Epithelial cell of proximal tubule (primary cell): Measurements from ENCODE around the gene PPP1R37. TPM values are rescaled to one million over a fixed set of nuclear protein-coding genes. Genes with fewer than 3 reads are reported as not detected.
A peak's percentile ranks its signal among the peaks of the same experiment; 100 is the strongest.

Source experiments
- DNase-seq: peaks from one replicate; pipeline ENCODE4 v3.0.0-alpha.2; 2011; ENCODE audit warnings: low read depth
- H3K4me3 ChIP-seq: 2 replicates; pipeline ENCODE4 v1.5.1; 2011; ENCODE audit warnings: low read depth, mild to moderate bottlenecking, low read length
- total RNA-seq: library from RNA; depleted of rRNA; stranded (reverse); fragments of >200 nt; gene quantifications from 2 replicates; pipeline ENCODE4 v1.2.3, GENCODE V29; 2015
- TF ChIP-seq, protein P1 (sequence below): conservative IDR thresholded peaks from 2 replicates; pipeline ENCODE4 v1.5.1; 2012; ENCODE audit warnings: low read depth, mild to moderate bottlenecking, low read length

Gene PPP1R37
- total RNA-seq, 1 donor from 2014 or later: 64.0 TPM

DNA sequence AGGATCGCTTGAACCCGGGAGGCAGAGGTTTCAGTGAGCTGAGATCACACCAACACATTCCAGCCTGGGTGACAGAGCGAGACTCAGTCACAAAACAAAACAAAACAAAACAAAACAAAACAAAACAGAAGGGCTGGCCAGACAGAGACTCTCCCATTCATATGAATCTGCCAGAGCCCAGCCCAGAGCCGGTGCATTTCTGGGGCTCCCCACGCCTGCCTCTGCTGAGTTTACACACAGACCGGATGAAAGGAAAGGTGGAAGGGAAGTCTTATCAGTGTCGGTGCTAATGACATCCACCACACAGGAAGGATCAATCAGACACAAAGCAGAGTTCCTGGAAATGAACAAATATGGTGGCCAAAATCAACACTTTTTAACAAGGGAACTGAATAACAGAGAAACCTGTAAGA is 78.2 kb downstream of the PPP1R37 start:
- TF ChIP-seq, protein P1, sequence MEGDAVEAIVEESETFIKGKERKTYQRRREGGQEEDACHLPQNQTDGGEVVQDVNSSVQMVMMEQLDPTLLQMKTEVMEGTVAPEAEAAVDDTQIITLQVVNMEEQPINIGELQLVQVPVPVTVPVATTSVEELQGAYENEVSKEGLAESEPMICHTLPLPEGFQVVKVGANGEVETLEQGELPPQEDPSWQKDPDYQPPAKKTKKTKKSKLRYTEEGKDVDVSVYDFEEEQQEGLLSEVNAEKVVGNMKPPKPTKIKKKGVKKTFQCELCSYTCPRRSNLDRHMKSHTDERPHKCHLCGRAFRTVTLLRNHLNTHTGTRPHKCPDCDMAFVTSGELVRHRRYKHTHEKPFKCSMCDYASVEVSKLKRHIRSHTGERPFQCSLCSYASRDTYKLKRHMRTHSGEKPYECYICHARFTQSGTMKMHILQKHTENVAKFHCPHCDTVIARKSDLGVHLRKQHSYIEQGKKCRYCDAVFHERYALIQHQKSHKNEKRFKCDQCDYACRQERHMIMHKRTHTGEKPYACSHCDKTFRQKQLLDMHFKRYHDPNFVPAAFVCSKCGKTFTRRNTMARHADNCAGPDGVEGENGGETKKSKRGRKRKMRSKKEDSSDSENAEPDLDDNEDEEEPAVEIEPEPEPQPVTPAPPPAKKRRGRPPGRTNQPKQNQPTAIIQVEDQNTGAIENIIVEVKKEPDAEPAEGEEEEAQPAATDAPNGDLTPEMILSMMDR: no peak
- no peak for DNase-seq

DNA sequence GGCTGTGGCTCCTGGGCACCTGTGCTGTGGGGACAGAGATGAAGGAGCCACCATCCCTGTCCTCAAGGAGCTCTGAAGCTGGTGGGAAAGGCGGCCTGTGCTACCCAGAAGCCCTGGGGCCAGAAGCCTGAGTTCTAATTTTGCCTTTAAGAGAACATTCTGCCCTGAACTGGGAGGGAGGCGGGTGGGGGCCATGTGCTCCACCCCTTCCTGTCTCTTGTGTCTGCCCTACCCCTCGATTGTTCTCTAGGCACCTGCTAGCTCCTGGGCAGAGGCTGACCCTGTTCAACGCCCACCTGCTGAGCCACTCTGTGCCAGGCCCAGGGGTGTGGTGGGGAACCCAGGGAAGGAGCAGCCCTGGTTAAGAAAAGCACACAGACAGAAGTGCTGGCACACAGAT is 79.2 kb downstream of the PPP1R37 start:
- TF ChIP-seq, protein P1: no peak
- DNase-seq: no peak

More for the DNA sequence above, 78.2 kb downstream of the PPP1R37 start:
- H3K4me3 ChIP-seq: no peak overlapping the region

DNA sequence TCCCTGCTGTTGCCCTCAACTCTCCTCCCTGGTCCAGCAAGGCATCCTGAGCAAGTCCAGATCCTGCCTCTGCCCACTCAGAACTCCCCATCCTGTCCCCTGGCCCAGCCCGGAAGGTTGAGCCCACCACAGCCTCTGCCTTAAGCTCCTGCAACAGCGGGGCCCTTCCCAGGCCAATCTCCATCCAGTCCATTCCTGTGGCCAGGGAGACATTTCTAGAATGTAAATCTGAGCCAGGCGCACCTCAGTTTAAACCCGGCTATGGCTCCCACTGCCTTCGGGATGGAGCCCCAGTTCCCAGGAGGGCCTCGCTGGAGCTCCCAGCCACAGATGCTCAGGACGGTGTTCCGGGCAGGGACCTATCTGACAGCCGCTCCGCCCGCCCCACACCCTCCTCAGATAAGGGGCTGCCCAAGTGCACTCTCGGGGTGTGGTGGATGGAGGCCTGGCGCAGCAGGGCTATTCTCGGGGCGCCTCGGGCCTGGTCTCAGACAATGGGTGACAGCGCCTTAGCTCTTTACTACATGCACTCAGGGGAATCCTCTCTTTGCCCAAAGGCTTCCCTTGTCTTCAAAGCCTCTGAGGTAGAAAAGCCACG is 79.7 kb downstream of the PPP1R37 start:
- DNase-seq: no peak
- TF ChIP-seq, protein P1: no peak
- H3K4me3 ChIP-seq: no peak overlapping the region

More for the DNA sequence above, 79.2 kb downstream of the PPP1R37 start:
- no peak overlapping the region for H3K4me3 ChIP-seq

DNA sequence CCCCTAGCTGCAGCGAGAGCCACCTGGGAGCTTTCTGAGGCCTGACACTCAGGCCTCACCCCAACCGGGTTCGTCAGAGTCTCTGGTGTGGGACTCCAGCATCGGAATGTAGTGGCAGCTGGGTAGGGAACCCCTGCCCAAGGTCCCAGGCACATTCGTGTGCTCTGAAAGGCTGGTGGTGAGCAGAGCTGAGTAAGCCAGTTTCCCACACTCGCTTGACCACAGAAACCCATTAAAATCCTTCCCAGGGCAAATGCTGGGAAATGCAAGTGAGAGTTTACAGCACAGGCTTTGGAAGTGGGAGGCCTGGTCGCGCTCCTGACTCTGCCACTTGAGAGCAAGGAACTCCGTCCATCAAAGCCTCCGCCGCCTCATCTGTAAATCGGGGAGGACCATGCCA is 80.8 kb downstream of the PPP1R37 start:
- DNase-seq: peak; percentile 38
- TF ChIP-seq, protein P1: no peak
- no peak overlapping the region for H3K4me3 ChIP-seq

DNA sequence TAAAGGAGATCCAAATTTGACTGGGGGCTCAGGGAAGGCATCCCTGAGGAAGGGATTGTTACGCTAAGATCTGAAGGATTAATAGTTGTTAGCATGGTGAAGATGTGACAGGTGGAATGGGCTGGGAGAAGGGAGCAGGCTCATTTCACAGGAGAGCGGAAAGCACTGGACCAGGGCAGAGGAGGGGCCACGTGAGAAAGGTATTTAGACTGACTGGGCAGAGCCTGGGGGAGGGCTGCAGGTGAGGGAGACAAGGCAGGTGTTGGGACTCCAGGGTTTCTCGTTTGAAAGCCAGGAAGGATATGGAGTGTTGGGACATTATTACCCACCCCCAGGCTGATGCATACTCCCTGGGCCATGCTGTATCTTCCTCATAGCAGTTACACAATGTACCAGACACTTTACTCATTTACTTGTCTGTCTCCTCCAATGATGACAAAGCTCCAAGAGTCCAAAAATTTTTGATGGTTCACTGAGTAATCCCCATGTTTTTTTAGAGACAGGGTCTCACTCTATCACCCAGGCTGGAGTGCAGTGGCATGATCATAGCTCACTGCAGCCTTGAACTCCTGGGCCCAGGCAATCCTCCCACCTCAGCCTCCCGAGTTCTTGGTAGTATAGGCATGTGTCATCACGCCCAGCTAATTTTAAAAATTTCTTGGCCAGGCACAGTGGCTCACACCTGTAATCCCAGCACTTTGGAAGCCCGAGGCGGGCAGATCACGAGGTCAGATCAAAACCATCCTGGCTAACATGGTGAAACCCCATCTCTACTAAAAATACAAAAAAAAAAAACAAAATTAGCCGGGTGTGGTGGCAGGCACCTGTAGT is 82.8 kb downstream of the PPP1R37 start:
- H3K4me3 ChIP-seq: no peak overlapping the region
- no peak for DNase-seq
- TF ChIP-seq, protein P1: no peak

DNA sequence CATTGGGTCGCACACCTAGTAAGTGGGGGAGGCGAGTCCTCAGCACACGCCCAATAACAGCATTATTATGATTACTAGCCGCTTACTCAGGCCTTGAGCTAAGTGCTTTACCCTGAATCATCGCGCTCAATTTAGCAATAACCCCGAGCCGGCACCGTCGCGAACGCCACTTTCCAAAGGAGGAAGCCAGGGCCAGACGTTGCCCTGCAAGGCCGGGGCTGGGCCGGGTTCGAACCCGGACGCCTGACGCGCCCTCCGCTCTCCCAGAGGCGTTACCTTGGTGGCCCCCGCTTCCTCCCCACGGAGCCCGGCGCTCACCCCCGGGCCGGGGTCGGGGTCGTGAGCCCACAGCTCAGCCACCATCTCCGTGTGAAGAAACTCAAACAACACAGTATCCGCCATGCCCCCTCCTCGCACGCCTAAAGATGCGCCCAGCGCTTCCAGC is 84.9 kb downstream of the PPP1R37 start, which contains the start of gene TRAPPC6A:
Gene TRAPPC6A (minus strand): TSS at position 421 of the 445 bp plus-strand sequence. CDS start 19 bp downstream, at position 402.
- TF ChIP-seq, protein P1: no peak
- H3K4me3 ChIP-seq: peak within 1 kb of the TSS; percentile 98
- peak; percentile 20 for DNase-seq
